Glutamatergic neuron (in vitro differentiated cells): ENCODE measurements around the gene KICS2. TPM values are rescaled to one million over a fixed set of nuclear protein-coding genes. Genes with fewer than 3 reads are reported as not detected.

Source experiments
- DNase-seq: peaks from one replicate; pipeline ENCODE4 v3.0.0; 2022
- H3K27ac Mint-ChIP-seq: one replicate; pipeline ENCODE4 v1.8.0; 2020; ENCODE audit warnings: mild to moderate bottlenecking, mixed read lengths, inconsistent platforms; ENCODE audit not compliant: unreplicated experiment
- H3K27me3 Mint-ChIP-seq: one replicate; pipeline ENCODE4 v1.8.0; 2020; ENCODE audit warnings: mild to moderate bottlenecking, moderate library complexity, mixed read lengths, inconsistent platforms; ENCODE audit not compliant: unreplicated experiment
- H3K36me3 Mint-ChIP-seq: one replicate; pipeline ENCODE4 v1.8.0; 2020; ENCODE audit warnings: mild to moderate bottlenecking, mixed read lengths, inconsistent platforms; ENCODE audit not compliant: unreplicated experiment
- H3K4me1 Mint-ChIP-seq: one replicate; pipeline ENCODE4 v1.8.0; 2020; ENCODE audit warnings: mild to moderate bottlenecking, low read depth, mixed read lengths, inconsistent platforms; ENCODE audit not compliant: unreplicated experiment
- H3K4me3 Mint-ChIP-seq: one replicate; pipeline ENCODE4 v1.8.0; 2020; ENCODE audit warnings: mild to moderate bottlenecking, mixed read lengths, inconsistent platforms; ENCODE audit not compliant: unreplicated experiment
- H3K9me3 Mint-ChIP-seq: one replicate; pipeline ENCODE4 v1.8.0; 2020; ENCODE audit warnings: mild to moderate bottlenecking, moderate library complexity, mixed read lengths, inconsistent platforms; ENCODE audit not compliant: unreplicated experiment
- CTCF ChIP-seq: fragments of 200-600 bp; sonication (generic); IDR thresholded peaks from one replicate; pipeline ENCODE4 v1.5.0; 2021; ENCODE audit not compliant: partially characterized antibody, unreplicated experiment
- total RNA-seq: library from RNA; stranded (reverse); fragmentation: NEBNext Ultra II Directional; extraction: Animal tissue kit (Norgen Biotek cat#: 25700); gene quantifications from one replicate; pipeline ENCODE4 v1.2.1, GENCODE V29; 2021; ENCODE audit not compliant: unreplicated experiment

Gene KICS2
- total RNA-seq, 1 donor from 2014 or later = 3.4 TPM

DNA sequence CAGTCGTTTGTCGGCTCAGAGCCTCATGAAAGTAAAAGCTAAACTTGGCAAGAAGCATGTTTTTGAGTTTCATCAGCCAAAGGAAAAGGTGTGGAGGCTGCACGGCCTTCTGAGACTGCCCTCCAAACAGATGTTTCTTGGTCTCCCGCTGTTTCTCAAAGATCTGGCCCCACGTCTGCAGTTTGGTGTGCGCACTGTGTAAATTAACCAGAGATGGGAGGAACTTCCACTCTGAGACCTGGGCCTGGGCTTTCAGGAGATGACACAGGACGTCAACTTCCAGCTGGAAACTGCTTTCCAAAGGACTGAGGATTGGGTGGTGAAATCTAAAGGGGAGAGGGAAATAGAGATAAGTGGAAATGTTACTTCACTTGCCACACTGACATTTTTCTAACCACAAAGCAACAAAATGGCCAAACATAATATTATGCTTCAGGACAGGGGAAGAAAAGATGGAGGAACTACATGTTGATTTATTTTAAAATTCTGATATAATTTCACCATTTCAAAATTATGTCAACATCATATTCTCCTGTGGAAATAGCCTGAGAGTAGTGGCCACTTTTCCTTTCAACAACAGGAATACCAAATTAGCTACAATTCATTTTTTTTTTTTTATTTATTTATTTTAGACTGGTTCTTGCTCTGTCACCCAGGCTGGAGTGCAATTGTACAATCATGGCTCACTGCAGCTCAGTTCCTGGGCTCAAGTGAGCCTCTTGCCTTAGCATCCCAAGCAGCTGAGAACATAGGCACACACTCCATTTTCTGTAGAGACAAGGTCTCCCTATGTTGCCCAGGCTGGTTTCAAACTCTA, 27.6 kb downstream of the KICS2 start:
- Mint-ChIP-seq H3K27ac (no peak overlapping the region), H3K4me3 (no peak overlapping the region), H3K36me3 (no peaks in the 10 kb centered on the region), H3K27me3 (no peaks in the 10 kb centered on the region), H3K9me3 (no peaks in the 10 kb centered on the region), H3K4me1 (no peaks in the 10 kb centered on the region)
- TF ChIP-seq CTCF = no peak
- DNase-seq = no peak

DNA sequence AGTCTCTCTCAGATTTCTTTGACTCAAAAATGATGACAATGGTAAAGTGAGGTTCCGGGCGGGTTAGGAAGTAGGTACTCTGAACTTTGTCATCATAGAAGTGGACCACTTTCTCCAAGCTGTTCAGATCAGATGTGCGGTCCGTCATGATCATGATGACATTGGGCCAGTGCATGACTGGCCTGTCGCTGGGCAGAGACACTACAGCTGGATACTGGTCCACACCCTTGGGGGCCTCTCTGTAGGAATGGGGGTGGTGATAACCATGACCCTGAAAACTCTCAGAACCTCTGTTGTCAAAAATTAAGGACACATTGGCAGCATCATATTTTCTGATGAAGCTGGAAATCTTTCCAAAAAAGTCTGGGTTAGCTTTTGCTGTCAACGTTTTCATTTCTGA, 28.2 kb downstream of the KICS2 start:
- Mint-ChIP-seq H3K27me3 (no peaks in the 10 kb centered on the region), H3K9me3 (no peaks in the 10 kb centered on the region), H3K27ac (no peak overlapping the region), H3K4me3 (no peak overlapping the region), H3K4me1 (no peaks in the 10 kb centered on the region), H3K36me3 (no peaks in the 10 kb centered on the region)
- TF ChIP-seq CTCF = no peak
- DNase-seq = no peak

DNA sequence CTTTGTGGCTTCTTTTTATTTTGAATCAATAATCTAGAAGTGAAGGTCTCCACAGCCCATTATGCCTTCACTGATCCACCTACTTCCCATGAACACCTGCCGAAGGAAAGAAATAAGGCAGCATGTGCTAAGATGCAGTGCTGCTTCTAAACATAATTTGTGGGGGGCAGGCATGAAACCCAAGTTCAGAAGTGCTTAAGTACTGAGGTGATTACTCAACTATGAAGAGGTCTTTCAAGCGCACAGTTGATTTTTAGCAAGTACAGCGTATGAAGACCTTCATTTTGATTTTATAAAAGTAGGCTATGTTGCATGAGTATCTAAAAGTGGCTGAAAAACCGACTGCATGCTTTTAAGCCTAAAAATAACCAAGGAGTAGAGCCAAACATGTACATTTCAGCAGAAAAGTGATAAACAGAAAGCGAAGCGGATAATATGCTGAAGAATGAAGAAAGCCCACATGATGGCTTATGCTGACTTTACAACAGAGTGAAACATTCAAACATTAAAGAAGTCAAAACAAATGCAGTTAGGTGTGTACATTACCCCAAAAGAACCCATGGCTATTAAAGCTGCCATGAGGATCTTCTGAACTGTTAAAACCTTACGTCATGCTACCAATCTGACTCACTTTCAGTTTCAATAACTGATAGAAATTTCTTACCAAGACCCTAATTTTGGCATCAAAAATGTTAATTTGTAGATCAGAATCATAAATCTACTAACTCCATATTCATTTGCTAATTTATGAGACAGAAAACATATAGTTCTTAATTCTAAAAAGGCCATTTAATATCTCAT, 29.3 kb downstream of the KICS2 start:
- H3K27me3 Mint-ChIP-seq = no peaks in the 10 kb centered on the region
- H3K27ac Mint-ChIP-seq = no peak overlapping the region
- no peaks in the 10 kb centered on the region for H3K36me3 Mint-ChIP-seq
- H3K9me3 Mint-ChIP-seq = no peaks in the 10 kb centered on the region
- H3K4me1 Mint-ChIP-seq = no peaks in the 10 kb centered on the region
- no peak for TF ChIP-seq CTCF
- no peak overlapping the region for H3K4me3 Mint-ChIP-seq
- DNase-seq = no peak

DNA sequence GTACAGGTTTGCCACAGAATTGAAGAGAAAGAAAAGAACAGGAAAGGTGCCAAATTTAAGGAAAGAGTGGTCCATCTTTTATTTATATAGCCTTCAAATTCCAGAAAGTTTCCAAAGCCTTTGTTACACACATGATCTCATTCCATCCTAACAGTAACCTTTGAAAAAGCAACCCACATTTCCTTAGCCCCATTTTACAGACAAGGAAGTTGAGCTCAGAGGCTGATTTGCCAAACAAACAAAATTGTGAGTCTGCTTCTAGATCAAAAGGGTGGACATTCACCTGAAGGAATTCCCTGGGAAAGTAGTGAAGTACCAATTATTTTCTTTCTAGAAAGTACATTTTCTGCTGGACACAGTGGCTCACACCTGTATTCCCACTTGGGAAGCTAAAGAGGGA, 32.0 kb downstream of the KICS2 start:
- Mint-ChIP-seq H3K9me3 (no peaks in the 10 kb centered on the region), H3K4me3 (no peak overlapping the region), H3K36me3 (no peaks in the 10 kb centered on the region), H3K4me1 (no peaks in the 10 kb centered on the region), H3K27me3 (no peaks in the 10 kb centered on the region), H3K27ac (no peak overlapping the region)
- DNase-seq = no peak
- no peak for TF ChIP-seq CTCF

GRCh38 chr12:64189530-64189929, 32.6 kb downstream of the KICS2 start:
- Mint-ChIP-seq H3K4me1 (no peaks in the 10 kb centered on the region), H3K27ac (no peak overlapping the region), H3K36me3 (no peaks in the 10 kb centered on the region), H3K4me3 (no peak overlapping the region), H3K27me3 (no peaks in the 10 kb centered on the region), H3K9me3 (no peaks in the 10 kb centered on the region)
- TF ChIP-seq CTCF = no peak
- no peak for DNase-seq
